Keratinocyte (primary cell): Measurements from ENCODE around the gene SSTR4. TPM values are rescaled to one million over a fixed set of nuclear protein-coding genes. Genes with fewer than 3 reads are reported as not detected.

Experiments used
- DNase-seq: peaks from one replicate; pipeline ENCODE4 v3.0.0-alpha.2; 2011; ENCODE audit warnings: low read depth, missing footprints, low spot score
- FAIRE-seq: peaks from 2 replicates; lab custom pipeline; 2011; peaks lifted over from hg19 to GRCh38; lab: Jason Lieb, UNC
- H2AFZ ChIP-seq: 2 replicates; pipeline ENCODE4 v1.6.0; 2012; ENCODE audit warnings: low read length, control low read depth, inconsistent platforms; ENCODE audit not compliant: control insufficient read depth
- H3K27ac ChIP-seq: 2 replicates; pipeline ENCODE4 v1.5.1; 2011; ENCODE audit warnings: low read length; ENCODE audit not compliant: control insufficient read depth, insufficient read depth
- H3K27me3 ChIP-seq: 3 replicates; pipeline ENCODE4 v1.6.0; 2011; ENCODE audit warnings: low read length; ENCODE audit not compliant: control insufficient read depth, insufficient read depth; ENCODE audit errors: extremely low read depth
- H3K36me3 ChIP-seq, 2 experiments: 2 replicates in 1 of 2; 3 replicates in 1 of 2; pipeline ENCODE4 v1.5.1; 2011; ENCODE audit warnings: low read length in 2 of 2, mild to moderate bottlenecking in 1 of 2; ENCODE audit not compliant: control insufficient read depth in 2 of 2, insufficient read depth in 2 of 2; ENCODE audit errors: extremely low read depth in 1 of 2
- H3K4me1 ChIP-seq: 3 replicates; pipeline ENCODE4 v1.5.1; 2011; ENCODE audit warnings: low read length; ENCODE audit not compliant: control insufficient read depth, insufficient read depth; ENCODE audit errors: extremely low read depth
- H3K4me2 ChIP-seq: 3 replicates; pipeline ENCODE4 v1.6.0; 2011; ENCODE audit warnings: low read depth, low read length; ENCODE audit not compliant: control insufficient read depth, insufficient read depth; ENCODE audit errors: extremely low read depth
- H3K4me3 ChIP-seq, 3 experiments: fragments of 200-600 bp in 1 of 3; sonication (generic) in 1 of 3; 2 replicates in 2 of 3; 3 replicates in 1 of 3; pipeline ENCODE4 v1.5.1; 2011 to 2016; ENCODE audit warnings: low read length in 3 of 3, mild to moderate bottlenecking in 3 of 3, control low read depth in 2 of 3, inconsistent platforms in 1 of 3, low read depth in 1 of 3, mixed read lengths in 1 of 3, mixed run types in 1 of 3, moderate library complexity in 1 of 3; ENCODE audit not compliant: control insufficient read depth in 2 of 3, insufficient read depth in 2 of 3; ENCODE audit errors: extremely low read depth in 1 of 3
- H3K79me2 ChIP-seq: 2 replicates; pipeline ENCODE4 v1.6.0; 2012; ENCODE audit warnings: low read length; ENCODE audit not compliant: control insufficient read depth, insufficient read depth
- H3K9ac ChIP-seq: 3 replicates; pipeline ENCODE4 v1.6.0; 2011; ENCODE audit warnings: low read length; ENCODE audit not compliant: control insufficient read depth, insufficient read depth; ENCODE audit errors: extremely low read depth
- H3K9me1 ChIP-seq: 3 replicates; pipeline ENCODE4 v1.6.0; 2011; ENCODE audit warnings: low read length; ENCODE audit not compliant: control insufficient read depth, insufficient read depth; ENCODE audit errors: extremely low read depth
- H3K9me3 ChIP-seq: 2 replicates; pipeline ENCODE4 v1.5.1; 2012; ENCODE audit warnings: low read depth, low read length; ENCODE audit not compliant: control insufficient read depth
- H4K20me1 ChIP-seq: 3 replicates; pipeline ENCODE4 v1.6.0; 2011; ENCODE audit warnings: low read length; ENCODE audit not compliant: control insufficient read depth, insufficient read depth; ENCODE audit errors: extremely low read depth
- CTCF ChIP-seq, 3 experiments: IDR thresholded peaks in 1 of 3; conservative IDR thresholded peaks in 1 of 3; optimal IDR thresholded peaks in 1 of 3; 2 replicates in 2 of 3; 3 replicates in 1 of 3; pipeline versions ENCODE3 to v1.5.1; 2011; ENCODE audit warnings: low read length in 3 of 3, mild to moderate bottlenecking in 3 of 3, moderate library complexity in 2 of 3, control low read depth in 1 of 3, inconsistent platforms in 1 of 3; ENCODE audit not compliant: insufficient read depth in 2 of 3; ENCODE audit errors: extremely low read depth in 1 of 3
- EZH2 ChIP-seq: IDR thresholded peaks from one replicate; pipeline ENCODE4 v1.6.1; 2012; ENCODE audit warnings: inconsistent platforms, mild to moderate bottlenecking, low read length, moderate library complexity
- dilution Hi-C: fragments of 300-500 bp; cut with MboI; formaldehyde crosslinking; loops from one replicate; pipeline ENCODE4 v1.7.0; 2020; ENCODE audit warnings: low sequenced_read_pairs; ENCODE audit not compliant: extremely low pct_ligation_motif_present
- polyA plus RNA-seq, 5 experiments: library from polyadenylated mRNA; depleted of rRNA in 3 of 5; stranded (reverse) in 3 of 5; stranded (forward) in 1 of 5; unstranded in 1 of 5; fragments of >200 nt; gene quantifications; 1 replicate in 1 of 5; 2 replicates in 3 of 5; 3 replicates in 1 of 5; pipeline versions ENCODE4 v1.2.1 to v1.2.3, GENCODE V29; 2011 to 2012; ENCODE audit warnings: missing spikeins in 2 of 5, low read depth in 1 of 5, low replicate concordance in 1 of 5

SSTR4 gene
- polyA plus RNA-seq, 1 donor (not counting 4 experiments of a cell fraction or from before 2014, with no cell fraction given): not detected

- Histone ChIP-seq H3K4me1 (no peaks in the 10 kb centered on the region), H3K9ac (no peak overlapping the region), H3K36me3 (no peaks in the 10 kb centered on the region), H3K27ac (no peak overlapping the region), H3K4me3 (no peak overlapping the region), H3K9me3 (no peaks in the 10 kb centered on the region), H2AFZ (no peak overlapping the region), H3K27me3 (no peaks in the 10 kb centered on the region), H3K79me2 (no peaks in the 10 kb centered on the region), H4K20me1 (no peaks in the 10 kb centered on the region), H3K4me2 (no peak overlapping the region), H3K9me1 (no peaks in the 10 kb centered on the region)
- DNase-seq (no peak), FAIRE-seq (peak; percentile 82)
- dilution Hi-C loops: no loop called here
- no peak for TF ChIP-seq CTCF (optimal IDR thresholded peaks at IDR 0.05 in 1 of 3, IDR thresholded peaks at IDR 0.05 in 1 of 3, conservative IDR thresholded peaks at IDR 0.05 in 1 of 3; ENCODE audit: extremely low read depth in 1 of 3, insufficient read depth in 2 of 3, low read length in 3 of 3)
- TF ChIP-seq EZH2: no peak
Observed at GRCh38 chr20:23021951-23022350, 13.2 kb upstream of the SSTR4 start.

- H3K4me1 ChIP-seq: no peaks in the 10 kb centered on the region
- H3K27me3 ChIP-seq: no peaks in the 10 kb centered on the region
- H4K20me1 ChIP-seq: no peaks in the 10 kb centered on the region
- no peak overlapping the region for H3K4me3 ChIP-seq
- no peak for TF ChIP-seq EZH2
- TF ChIP-seq CTCF (optimal IDR thresholded peaks at IDR 0.05 in 1 of 3, IDR thresholded peaks at IDR 0.05 in 1 of 3, conservative IDR thresholded peaks at IDR 0.05 in 1 of 3; ENCODE audit: extremely low read depth in 1 of 3, insufficient read depth in 2 of 3, low read length in 3 of 3): no peak
- H3K27ac ChIP-seq: no peak overlapping the region
- no peak overlapping the region for H3K4me2 ChIP-seq
- H3K36me3 ChIP-seq: no peaks in the 10 kb centered on the region
- FAIRE-seq: no peak
- dilution Hi-C loops: no loop called here
- no peaks in the 10 kb centered on the region for H3K9me1 ChIP-seq
- no peak for DNase-seq
- no peak overlapping the region for H3K9ac ChIP-seq
- H3K9me3 ChIP-seq: no peaks in the 10 kb centered on the region
- no peaks in the 10 kb centered on the region for H3K79me2 ChIP-seq
- H2AFZ ChIP-seq: no peak overlapping the region
Observed at GRCh38 chr20:23022849-23023248, 12.3 kb upstream of the SSTR4 start.
